ENCODE measurements around the gene NT5DC4. TPM values are rescaled to one million over a fixed set of nuclear protein-coding genes. Genes with fewer than 3 reads are reported as not detected.

NT5DC4 gene
- total RNA-seq, 1 experiment from 2014 or later = not detected

DNA sequence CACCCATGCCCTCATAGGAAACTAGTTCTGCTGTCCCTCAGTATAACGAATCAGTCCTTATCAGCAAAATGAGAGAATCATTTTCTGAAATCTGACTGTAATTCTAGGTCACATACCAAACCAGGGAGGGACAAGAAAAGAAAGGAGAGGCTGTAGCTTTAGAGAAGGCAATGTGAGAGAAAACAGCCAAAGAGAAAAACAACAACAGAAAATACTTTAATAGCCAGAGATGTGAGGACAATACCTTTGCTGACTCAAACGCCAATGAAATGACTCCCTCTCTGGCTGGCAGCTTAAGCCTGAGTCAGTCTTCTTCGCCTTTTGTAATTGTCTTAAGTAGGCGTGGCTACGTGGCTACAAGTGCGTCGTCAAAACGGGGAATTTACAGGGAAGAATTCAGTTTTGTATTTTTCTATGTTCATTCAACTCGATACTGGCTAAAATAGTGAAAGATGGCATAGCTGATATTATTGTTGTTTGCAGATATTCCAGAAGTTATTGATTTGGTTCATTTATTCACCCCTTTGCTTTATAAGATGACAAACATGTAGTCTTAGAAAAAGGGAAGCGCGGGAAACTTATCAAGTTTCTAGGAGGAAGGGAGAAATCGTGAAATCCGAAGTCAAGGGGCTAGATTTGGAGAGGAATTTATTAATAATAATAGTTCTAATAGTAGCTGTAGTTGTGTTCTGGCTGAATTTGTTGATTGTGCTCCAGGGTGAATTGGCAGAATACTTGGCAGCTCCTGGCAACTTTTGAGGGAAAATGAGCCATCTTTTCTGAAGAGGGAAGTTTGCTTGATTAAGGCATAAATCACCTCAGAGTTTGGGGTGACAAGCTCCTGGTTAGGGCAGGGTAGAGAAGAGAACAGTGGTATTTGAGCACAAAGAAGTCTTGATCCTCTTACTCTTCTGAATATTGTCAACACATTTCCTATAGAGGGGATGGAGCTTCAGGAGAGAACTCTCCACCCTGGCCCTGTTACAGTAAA lies 63.7 kb downstream of the NT5DC4 start, which contains the start of gene IL1A:
IL1A (minus strand) TSS at position 295 of the 991 bp plus-strand sequence. CDS start 723 bp downstream, outside the sequence.
- no peaks in the 10 kb centered on the region for H3K9me3 ChIP-seq (ENCODE audit: control insufficient read depth, insufficient read depth, low read depth, low read length)
- intact Hi-C loops (cut with micrococcal nuclease; ENCODE audit: unreplicated experiment) = no loop called here
- H3K36me3 ChIP-seq (ENCODE audit: control insufficient read depth, insufficient read depth, low read length) = no peaks in the 10 kb centered on the region
- ATAC-seq = no peak
- ChIA-PET CTCF (interaction anchor here (0.6 kb wide), 1 partner anchor 119 kb away, joined by 3 read pairs; no protein-coding TSS in a partner anchor), POLR2A (no interaction called here)
- no peak within 1 kb of the TSS for H3K4me3 ChIP-seq (ENCODE audit: low read depth in 2 of 2, low read length in 2 of 2)
- H3K27me3 ChIP-seq (ENCODE audit: control insufficient read depth, insufficient read depth, low read length) = no peaks in the 10 kb centered on the region; the same call in 1 of the 2 replicates
- in situ Hi-C loops (cut with HindIII; ENCODE audit: low pct_unique_long_range_greater_than_20kb, low sequenced_read_pairs) = no loop called here
- no TSS peak for BruUV-seq (replicated peaks)
- TF ChIP-seq, protein P1, sequence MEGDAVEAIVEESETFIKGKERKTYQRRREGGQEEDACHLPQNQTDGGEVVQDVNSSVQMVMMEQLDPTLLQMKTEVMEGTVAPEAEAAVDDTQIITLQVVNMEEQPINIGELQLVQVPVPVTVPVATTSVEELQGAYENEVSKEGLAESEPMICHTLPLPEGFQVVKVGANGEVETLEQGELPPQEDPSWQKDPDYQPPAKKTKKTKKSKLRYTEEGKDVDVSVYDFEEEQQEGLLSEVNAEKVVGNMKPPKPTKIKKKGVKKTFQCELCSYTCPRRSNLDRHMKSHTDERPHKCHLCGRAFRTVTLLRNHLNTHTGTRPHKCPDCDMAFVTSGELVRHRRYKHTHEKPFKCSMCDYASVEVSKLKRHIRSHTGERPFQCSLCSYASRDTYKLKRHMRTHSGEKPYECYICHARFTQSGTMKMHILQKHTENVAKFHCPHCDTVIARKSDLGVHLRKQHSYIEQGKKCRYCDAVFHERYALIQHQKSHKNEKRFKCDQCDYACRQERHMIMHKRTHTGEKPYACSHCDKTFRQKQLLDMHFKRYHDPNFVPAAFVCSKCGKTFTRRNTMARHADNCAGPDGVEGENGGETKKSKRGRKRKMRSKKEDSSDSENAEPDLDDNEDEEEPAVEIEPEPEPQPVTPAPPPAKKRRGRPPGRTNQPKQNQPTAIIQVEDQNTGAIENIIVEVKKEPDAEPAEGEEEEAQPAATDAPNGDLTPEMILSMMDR (IDR thresholded peaks at IDR 0.05) = no peak
- TF ChIP-seq TCF7L2 (IDR thresholded peaks at IDR 0.05; ENCODE audit: low read depth, low read length) (no peak), SIN3A (IDR thresholded peaks at IDR 0.05; ENCODE audit: borderline replicate concordance, insufficient read depth, low read depth, low read length) (no peak)
- no peak for DNase-seq (ENCODE audit: low read depth, low spot score)
- H3K4me1 ChIP-seq (ENCODE audit: control insufficient read depth, insufficient read depth, low read length) = no peaks in the 10 kb centered on the region
- H3K27ac ChIP-seq (ENCODE audit: low read length) = no peak within 1 kb of the TSS

DNA sequence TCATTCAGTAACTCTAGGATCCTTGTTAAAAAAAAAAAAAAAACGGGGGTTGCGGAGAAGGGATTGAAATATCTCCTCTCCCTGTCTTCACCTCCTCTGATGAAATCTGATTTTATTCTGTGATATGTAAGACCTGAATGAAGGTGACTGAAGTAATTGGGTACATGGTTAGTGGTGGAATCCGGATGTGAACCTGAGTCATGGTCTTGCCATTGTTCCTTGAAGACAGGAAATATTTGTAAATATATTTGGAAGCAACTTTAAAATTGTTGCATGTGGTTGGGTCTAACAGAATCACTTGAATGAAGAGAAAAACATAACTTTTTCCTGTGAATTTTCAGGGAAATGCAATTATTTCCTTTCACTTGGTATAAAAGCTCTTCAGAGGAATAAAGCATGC lies 66.5 kb downstream of the NT5DC4 start:
- Histone ChIP-seq H3K4me3 (ENCODE audit: low read depth in 2 of 2, low read length in 2 of 2) (no peak overlapping the region), H3K4me1 (ENCODE audit: control insufficient read depth, insufficient read depth, low read length) (no peaks in the 10 kb centered on the region), H3K36me3 (ENCODE audit: control insufficient read depth, insufficient read depth, low read length) (no peaks in the 10 kb centered on the region), H3K9me3 (ENCODE audit: control insufficient read depth, insufficient read depth, low read depth, low read length) (no peaks in the 10 kb centered on the region), H3K27ac (ENCODE audit: low read length) (no peak overlapping the region), H3K27me3 (ENCODE audit: control insufficient read depth, insufficient read depth, low read length) (no peaks in the 10 kb centered on the region; the same call in 1 of the 2 replicates)
- no TSS peak for BruUV-seq (replicated peaks)
- intact Hi-C loops (cut with micrococcal nuclease; ENCODE audit: unreplicated experiment) = no loop called here
- DNase-seq (ENCODE audit: low read depth, low spot score) = no peak
- no peak for ATAC-seq
- TF ChIP-seq POLR2AphosphoS5 (IDR thresholded peaks at IDR 0.05; ENCODE audit: low read depth, low read length) (no peak), TCF7L2 (IDR thresholded peaks at IDR 0.05; ENCODE audit: low read depth, low read length) (no peak), SIN3A (IDR thresholded peaks at IDR 0.05; ENCODE audit: borderline replicate concordance, insufficient read depth, low read depth, low read length) (no peak)
- TF ChIP-seq, protein P2, sequence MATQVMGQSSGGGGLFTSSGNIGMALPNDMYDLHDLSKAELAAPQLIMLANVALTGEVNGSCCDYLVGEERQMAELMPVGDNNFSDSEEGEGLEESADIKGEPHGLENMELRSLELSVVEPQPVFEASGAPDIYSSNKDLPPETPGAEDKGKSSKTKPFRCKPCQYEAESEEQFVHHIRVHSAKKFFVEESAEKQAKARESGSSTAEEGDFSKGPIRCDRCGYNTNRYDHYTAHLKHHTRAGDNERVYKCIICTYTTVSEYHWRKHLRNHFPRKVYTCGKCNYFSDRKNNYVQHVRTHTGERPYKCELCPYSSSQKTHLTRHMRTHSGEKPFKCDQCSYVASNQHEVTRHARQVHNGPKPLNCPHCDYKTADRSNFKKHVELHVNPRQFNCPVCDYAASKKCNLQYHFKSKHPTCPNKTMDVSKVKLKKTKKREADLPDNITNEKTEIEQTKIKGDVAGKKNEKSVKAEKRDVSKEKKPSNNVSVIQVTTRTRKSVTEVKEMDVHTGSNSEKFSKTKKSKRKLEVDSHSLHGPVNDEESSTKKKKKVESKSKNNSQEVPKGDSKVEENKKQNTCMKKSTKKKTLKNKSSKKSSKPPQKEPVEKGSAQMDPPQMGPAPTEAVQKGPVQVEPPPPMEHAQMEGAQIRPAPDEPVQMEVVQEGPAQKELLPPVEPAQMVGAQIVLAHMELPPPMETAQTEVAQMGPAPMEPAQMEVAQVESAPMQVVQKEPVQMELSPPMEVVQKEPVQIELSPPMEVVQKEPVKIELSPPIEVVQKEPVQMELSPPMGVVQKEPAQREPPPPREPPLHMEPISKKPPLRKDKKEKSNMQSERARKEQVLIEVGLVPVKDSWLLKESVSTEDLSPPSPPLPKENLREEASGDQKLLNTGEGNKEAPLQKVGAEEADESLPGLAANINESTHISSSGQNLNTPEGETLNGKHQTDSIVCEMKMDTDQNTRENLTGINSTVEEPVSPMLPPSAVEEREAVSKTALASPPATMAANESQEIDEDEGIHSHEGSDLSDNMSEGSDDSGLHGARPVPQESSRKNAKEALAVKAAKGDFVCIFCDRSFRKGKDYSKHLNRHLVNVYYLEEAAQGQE (IDR thresholded peaks at IDR 0.05; ENCODE audit: insufficient read depth in 1 of 2, low read depth in 2 of 2, low read length in 1 of 2) = no peak
- TF ChIP-seq, protein P1 (IDR thresholded peaks at IDR 0.05) = no peak
- in situ Hi-C loops (cut with HindIII; ENCODE audit: low pct_unique_long_range_greater_than_20kb, low sequenced_read_pairs) = no loop called here
- ChIA-PET CTCF (no interaction called here), POLR2A (no interaction called here)

Measured in Panc1 (cell line).